Panc1 (cell line): ENCODE results near the gene FERMT3. TPM values are rescaled to one million over a fixed set of nuclear protein-coding genes. Genes with fewer than 3 reads are reported as not detected.
A peak's percentile ranks its signal among the peaks of the same experiment; 100 is the strongest.

Experiments used
- ATAC-seq: fragments of 200-7000 bp; cut with Tn5 transposase; 2 replicates; pipeline ENCODE4 v1.9.1; 2020; ENCODE audit warnings: mild to moderate bottlenecking, moderate library complexity
- BruUV-seq: library from RNA; stranded (reverse); fragments of 400-500 nt; replicated peaks from 2 replicates; lab custom pipeline; 2021; lab: Mats Ljungman, UMichigan
- CTCF ChIA-PET: fragments of 300-600 bp; sonication (Branson Sonifier 250); formaldehyde crosslinking; loops from one replicate; lab custom pipeline; 2022; ENCODE audit warnings: antibody characterized with exemption; lab: Charles Lee
- POLR2A ChIA-PET: fragments of 300-600 bp; sonication (Branson Sonifier 250); formaldehyde crosslinking; loops from one replicate; lab custom pipeline; 2022; ENCODE audit warnings: antibody characterized with exemption; lab: Charles Lee
- DNase-seq: peaks from one replicate; pipeline ENCODE4 v3.0.0-alpha.2; 2010; ENCODE audit warnings: low read depth, low spot score
- H3K27ac ChIP-seq: 2 replicates; pipeline ENCODE4 v1.5.1; 2011; ENCODE audit warnings: mild to moderate bottlenecking, low read length, inconsistent platforms
- H3K27me3 ChIP-seq: fragments of 200-500 bp; sonication (Bioruptor generic); 2 replicates; pipeline ENCODE4 v1.6.0; 2014; ENCODE audit warnings: low read length, inconsistent platforms; ENCODE audit not compliant: control insufficient read depth, insufficient read depth
- H3K36me3 ChIP-seq: fragments of 200-500 bp; sonication (Bioruptor generic); 2 replicates; pipeline ENCODE4 v1.5.1; 2014; ENCODE audit warnings: inconsistent platforms, mild to moderate bottlenecking, low read length, moderate library complexity; ENCODE audit not compliant: control insufficient read depth, insufficient read depth
- H3K4me1 ChIP-seq: 2 replicates; pipeline ENCODE4 v1.5.1; 2011; ENCODE audit warnings: inconsistent platforms, mild to moderate bottlenecking, low read length, moderate library complexity; ENCODE audit not compliant: control insufficient read depth, insufficient read depth
- H3K4me3 ChIP-seq, 2 experiments: 2 replicates each; pipeline ENCODE4 v1.5.1; 2011 to 2012; ENCODE audit warnings: low read depth in 2 of 2, low read length in 2 of 2, mild to moderate bottlenecking in 2 of 2, inconsistent platforms in 1 of 2, moderate library complexity in 1 of 2
- H3K9me3 ChIP-seq: fragments of 200-500 bp; sonication (Bioruptor generic); 2 replicates; pipeline ENCODE4 v1.5.1; 2014; ENCODE audit warnings: low read depth, mild to moderate bottlenecking, inconsistent platforms, low read length, moderate library complexity; ENCODE audit not compliant: control insufficient read depth, insufficient read depth
- POLR2AphosphoS5 ChIP-seq: IDR thresholded peaks from 2 replicates; pipeline ENCODE4 v1.6.1; 2012; ENCODE audit warnings: mild to moderate bottlenecking, low read depth, low read length, moderate library complexity
- SIN3A ChIP-seq: IDR thresholded peaks from 2 replicates; pipeline ENCODE4 v1.6.1; 2012; ENCODE audit warnings: low read depth, mild to moderate bottlenecking, low read length, moderate library complexity, borderline replicate concordance; ENCODE audit not compliant: insufficient read depth
- TCF7L2 ChIP-seq: IDR thresholded peaks from 2 replicates; pipeline ENCODE4 v1.6.1; 2011; ENCODE audit warnings: mild to moderate bottlenecking, low read depth, low read length, inconsistent platforms
- in situ Hi-C: cut with HindIII; loops from 2 replicates; pipeline ENCODE4 v1.10.0; 2016; ENCODE audit warnings: low sequenced_read_pairs, low pct_unique_long_range_greater_than_20kb
- intact Hi-C: fragments of 100-400 bp; cut with micrococcal nuclease; formaldehyde crosslinking; loops from one replicate; pipeline ENCODE4 v1.10.0; 2022; ENCODE audit not compliant: unreplicated experiment
- total RNA-seq: library from RNA; stranded (reverse); gene quantifications from one replicate; pipeline ENCODE4 v1.2.1, GENCODE V29; 2021; ENCODE audit not compliant: unreplicated experiment
- TF ChIP-seq, protein P1 (sequence below): fragments of 450-650 bp; IDR thresholded peaks from 2 replicates; pipeline ENCODE4 v1.5.1; 2017; ENCODE audit warnings: mild to moderate bottlenecking
- TF ChIP-seq, protein P2 (sequence below), 2 experiments: IDR thresholded peaks; 2 replicates each; pipeline ENCODE4 v1.6.1; 2011 to 2012; ENCODE audit warnings: low read depth in 2 of 2, control low read depth in 1 of 2, low read length in 1 of 2, mild to moderate bottlenecking in 1 of 2, moderate library complexity in 1 of 2; ENCODE audit not compliant: insufficient read depth in 1 of 2

The FERMT3 gene
- total RNA-seq, 1 experiment from 2014 or later: 2.9 TPM

DNA sequence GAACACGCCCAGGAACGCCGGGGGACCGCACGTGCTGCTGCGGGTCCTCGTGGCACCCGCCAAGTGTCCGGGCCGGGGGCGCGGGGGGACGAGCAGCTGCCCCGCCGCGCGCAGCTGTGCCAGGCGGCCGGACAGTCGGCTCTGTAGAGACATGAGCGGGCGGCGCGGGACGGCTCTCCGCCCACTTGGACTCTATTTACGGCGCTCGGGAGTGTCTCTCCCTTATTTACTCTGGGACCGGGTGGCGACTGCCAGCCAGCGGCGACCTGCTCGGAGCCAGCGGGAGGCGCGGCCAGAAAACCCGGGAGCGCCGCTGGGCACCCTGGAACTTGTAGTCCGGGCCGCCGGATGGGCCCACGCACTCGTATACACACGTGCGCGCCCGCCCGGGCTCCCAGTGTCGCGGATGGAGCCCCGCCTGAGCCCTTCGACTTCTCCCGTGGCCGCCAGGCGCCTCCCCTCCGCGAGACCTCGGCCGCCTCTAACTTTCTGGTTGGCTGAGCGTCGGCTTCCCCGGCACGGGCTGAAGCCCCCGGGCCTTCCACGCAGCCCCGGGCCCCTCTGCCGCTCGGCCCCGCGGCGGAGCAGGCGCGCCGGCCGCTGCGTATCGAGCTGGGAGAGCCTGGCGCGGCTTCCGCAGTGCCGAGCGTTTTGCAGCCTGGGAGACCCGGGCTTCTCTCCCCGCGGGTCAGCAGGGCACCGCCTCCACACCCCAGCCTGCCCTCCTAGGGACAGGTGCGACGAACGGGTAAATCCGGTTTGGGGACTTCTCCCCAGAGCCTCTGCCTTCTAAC is 40.5 kb upstream of the FERMT3 start, which contains the start of gene MACROD1:
MACROD1 (minus strand) TSS at position 272 of the 794 bp plus-strand sequence; CDS start at position 153, 119 bp downstream.
- peak within 1 kb of the TSS; percentile 81 for H3K27ac ChIP-seq
- TSS peak; percentile 77 for BruUV-seq
- H3K4me1 ChIP-seq: peaks cover 11% of the 10 kb centered on the region
- intact Hi-C loops (no loop called here), in situ Hi-C loops (no loop called here)
- no peaks in the 10 kb centered on the region for H3K9me3 ChIP-seq
- H3K4me3 ChIP-seq: peak within 1 kb of the TSS; percentile 61 to 74
- TF ChIP-seq, protein P1, sequence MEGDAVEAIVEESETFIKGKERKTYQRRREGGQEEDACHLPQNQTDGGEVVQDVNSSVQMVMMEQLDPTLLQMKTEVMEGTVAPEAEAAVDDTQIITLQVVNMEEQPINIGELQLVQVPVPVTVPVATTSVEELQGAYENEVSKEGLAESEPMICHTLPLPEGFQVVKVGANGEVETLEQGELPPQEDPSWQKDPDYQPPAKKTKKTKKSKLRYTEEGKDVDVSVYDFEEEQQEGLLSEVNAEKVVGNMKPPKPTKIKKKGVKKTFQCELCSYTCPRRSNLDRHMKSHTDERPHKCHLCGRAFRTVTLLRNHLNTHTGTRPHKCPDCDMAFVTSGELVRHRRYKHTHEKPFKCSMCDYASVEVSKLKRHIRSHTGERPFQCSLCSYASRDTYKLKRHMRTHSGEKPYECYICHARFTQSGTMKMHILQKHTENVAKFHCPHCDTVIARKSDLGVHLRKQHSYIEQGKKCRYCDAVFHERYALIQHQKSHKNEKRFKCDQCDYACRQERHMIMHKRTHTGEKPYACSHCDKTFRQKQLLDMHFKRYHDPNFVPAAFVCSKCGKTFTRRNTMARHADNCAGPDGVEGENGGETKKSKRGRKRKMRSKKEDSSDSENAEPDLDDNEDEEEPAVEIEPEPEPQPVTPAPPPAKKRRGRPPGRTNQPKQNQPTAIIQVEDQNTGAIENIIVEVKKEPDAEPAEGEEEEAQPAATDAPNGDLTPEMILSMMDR: no peak; the same call in 1 of the 2 replicates
- TF ChIP-seq, protein P2, sequence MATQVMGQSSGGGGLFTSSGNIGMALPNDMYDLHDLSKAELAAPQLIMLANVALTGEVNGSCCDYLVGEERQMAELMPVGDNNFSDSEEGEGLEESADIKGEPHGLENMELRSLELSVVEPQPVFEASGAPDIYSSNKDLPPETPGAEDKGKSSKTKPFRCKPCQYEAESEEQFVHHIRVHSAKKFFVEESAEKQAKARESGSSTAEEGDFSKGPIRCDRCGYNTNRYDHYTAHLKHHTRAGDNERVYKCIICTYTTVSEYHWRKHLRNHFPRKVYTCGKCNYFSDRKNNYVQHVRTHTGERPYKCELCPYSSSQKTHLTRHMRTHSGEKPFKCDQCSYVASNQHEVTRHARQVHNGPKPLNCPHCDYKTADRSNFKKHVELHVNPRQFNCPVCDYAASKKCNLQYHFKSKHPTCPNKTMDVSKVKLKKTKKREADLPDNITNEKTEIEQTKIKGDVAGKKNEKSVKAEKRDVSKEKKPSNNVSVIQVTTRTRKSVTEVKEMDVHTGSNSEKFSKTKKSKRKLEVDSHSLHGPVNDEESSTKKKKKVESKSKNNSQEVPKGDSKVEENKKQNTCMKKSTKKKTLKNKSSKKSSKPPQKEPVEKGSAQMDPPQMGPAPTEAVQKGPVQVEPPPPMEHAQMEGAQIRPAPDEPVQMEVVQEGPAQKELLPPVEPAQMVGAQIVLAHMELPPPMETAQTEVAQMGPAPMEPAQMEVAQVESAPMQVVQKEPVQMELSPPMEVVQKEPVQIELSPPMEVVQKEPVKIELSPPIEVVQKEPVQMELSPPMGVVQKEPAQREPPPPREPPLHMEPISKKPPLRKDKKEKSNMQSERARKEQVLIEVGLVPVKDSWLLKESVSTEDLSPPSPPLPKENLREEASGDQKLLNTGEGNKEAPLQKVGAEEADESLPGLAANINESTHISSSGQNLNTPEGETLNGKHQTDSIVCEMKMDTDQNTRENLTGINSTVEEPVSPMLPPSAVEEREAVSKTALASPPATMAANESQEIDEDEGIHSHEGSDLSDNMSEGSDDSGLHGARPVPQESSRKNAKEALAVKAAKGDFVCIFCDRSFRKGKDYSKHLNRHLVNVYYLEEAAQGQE (IDR thresholded peaks at IDR 0.05; ENCODE audit: insufficient read depth in 1 of 2, low read depth in 2 of 2, low read length in 1 of 2): no peak
- TF ChIP-seq POLR2AphosphoS5: peak; percentile 71
- TF ChIP-seq SIN3A: peak; percentile 81; the same call in 1 of the 2 replicates
- CTCF ChIA-PET: no interaction called here
- ATAC-seq: peak; percentile 96
- POLR2A ChIA-PET: no interaction called here
- H3K27me3 ChIP-seq: no peaks in the 10 kb centered on the region
- DNase-seq: no peak
- no peaks in the 10 kb centered on the region for H3K36me3 ChIP-seq

DNA sequence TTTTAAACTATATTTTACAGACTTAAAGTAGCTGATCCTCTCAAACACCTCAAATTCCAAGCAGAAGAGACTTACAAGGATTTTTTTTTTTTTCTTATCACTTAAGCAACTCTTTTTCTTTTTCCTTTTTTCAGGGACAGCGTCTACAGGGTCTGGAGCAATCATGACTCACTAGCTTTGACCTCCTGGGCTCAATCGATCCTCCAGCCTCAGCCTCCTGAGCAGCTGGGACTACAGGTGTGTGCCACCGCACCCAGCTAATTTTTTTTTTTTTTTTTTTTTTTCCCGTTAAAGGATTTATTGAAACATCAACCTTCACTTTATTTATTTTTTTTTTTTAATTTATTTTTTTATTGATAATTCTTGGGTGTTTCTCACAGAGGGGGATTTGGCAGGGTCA is 36.1 kb upstream of the FERMT3 start:
- TF ChIP-seq SIN3A: no peak
- no peak for TF ChIP-seq POLR2AphosphoS5
- TF ChIP-seq, protein P1: no peak
- TF ChIP-seq TCF7L2: no peak
- TF ChIP-seq, protein P2 (IDR thresholded peaks at IDR 0.05; ENCODE audit: insufficient read depth in 1 of 2, low read depth in 2 of 2, low read length in 1 of 2): no peak
- ChIA-PET CTCF (no interaction called here), POLR2A (interaction anchor here (0.6 kb wide), 2 partner anchors 12 to 174 kb away, joined by 3 to 7 read pairs; no protein-coding TSS in a partner anchor)
- in situ Hi-C loops: no loop called here
- no peak for DNase-seq
- H3K27ac ChIP-seq: no peak overlapping the region
- no TSS peak for BruUV-seq
- no peaks in the 10 kb centered on the region for H3K27me3 ChIP-seq
- no peaks in the 10 kb centered on the region for H3K4me1 ChIP-seq
- H3K36me3 ChIP-seq: no peaks in the 10 kb centered on the region
- no peak for ATAC-seq
- H3K4me3 ChIP-seq: no peak overlapping the region
- intact Hi-C loops: no loop called here
- no peaks in the 10 kb centered on the region for H3K9me3 ChIP-seq
